HG03432 (cell line): ENCODE measurements around the gene IFT43.

ENCODE experiments used
- ATAC-seq: cut with Tn5 transposase; IDR thresholded peaks from one replicate; pipeline ENCODE4 v1.9.1; 2021; ENCODE audit warnings: mild to moderate bottlenecking, moderate library complexity; ENCODE audit not compliant: unreplicated experiment

The IFT43 gene

DNA sequence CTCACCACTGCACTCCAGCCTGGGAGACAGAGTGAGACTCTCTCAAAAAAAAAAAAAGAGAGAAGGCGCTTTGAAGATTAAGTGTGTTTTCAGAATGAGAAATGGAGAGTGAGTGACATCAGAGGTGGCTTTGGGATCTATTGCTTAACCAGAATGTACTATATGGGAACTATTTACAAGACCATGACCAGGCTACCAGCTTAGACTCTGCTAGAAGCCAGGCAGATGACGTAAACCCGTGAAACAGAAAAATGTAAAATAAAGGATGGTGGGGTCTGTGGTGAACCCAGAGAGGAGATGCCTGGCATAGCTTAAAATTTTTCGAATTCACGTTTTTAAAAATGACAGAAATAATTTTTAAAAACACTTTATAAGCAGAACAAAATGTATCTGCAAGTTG, 82.0 kb downstream of the IFT43 start:
- ATAC-seq: no peak

- ATAC-seq: no peak
Observed at GRCh38 chr14:76073717-76074116, 88.2 kb downstream of the IFT43 start.

DNA sequence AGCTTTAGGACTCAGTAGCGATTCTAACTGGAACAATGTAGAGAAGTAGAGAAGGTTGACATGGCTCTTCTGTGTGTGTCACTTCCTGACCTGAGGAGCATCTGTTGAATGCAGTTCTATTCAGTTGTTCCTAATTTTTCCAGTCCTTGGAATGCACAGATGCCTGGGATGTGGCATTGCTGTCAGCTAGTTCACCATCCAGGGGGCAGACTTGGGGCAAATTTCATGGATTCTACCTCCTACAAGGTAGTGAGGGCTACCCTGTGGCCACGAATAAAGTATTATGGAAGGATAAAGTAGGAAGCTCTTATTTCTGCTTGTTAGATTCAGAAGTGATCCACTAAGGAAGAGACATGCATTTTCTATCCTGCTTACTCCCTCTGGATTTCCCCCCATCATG, 91.8 kb downstream of the IFT43 start:
- ATAC-seq: no peak

- no peak for ATAC-seq
Observed at GRCh38 chr14:76078501-76078900, 92.9 kb downstream of the IFT43 start.

DNA sequence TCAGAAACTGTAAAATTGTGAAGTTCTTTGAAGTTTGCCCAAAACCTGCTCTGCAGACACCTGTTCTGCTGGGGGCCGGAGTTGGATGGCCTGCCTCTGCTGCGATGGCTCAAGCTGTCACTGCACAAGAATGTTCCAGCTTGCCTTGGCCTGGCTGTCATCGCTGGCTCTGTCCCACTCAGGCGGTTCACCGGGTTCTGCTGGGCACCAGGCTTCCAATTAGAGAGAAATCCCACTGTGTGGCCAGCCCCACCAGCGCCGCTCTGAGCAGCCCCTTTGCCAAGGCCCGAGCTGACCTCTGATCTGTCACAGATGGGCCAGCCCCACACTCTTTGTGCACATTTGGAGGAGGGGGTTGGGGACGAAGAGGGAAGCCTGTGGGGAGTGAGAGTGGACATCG, 94.5 kb downstream of the IFT43 start:
- no peak for ATAC-seq

- no peak for ATAC-seq
Observed at GRCh38 chr14:76080471-76080870, 94.9 kb downstream of the IFT43 start.

DNA sequence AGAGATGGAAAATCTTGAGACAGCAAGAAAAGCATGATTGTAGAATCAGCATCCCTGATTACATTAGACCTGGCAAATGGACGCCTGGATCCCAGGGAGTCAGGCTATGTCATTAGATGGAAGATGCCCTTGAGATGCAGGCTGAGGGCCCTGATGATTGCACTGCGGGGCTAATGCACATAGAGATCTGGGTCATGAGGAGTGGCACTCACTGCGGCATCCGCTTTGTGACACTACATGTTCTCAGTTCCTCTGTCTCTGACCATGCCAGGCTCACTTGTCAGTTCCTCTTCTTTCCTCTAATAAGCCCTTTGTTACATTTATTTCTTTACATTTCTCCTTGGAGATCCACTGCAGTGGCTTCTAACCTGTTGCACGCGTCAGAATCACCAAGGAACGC, 96.1 kb downstream of the IFT43 start:
- no peak for ATAC-seq

DNA sequence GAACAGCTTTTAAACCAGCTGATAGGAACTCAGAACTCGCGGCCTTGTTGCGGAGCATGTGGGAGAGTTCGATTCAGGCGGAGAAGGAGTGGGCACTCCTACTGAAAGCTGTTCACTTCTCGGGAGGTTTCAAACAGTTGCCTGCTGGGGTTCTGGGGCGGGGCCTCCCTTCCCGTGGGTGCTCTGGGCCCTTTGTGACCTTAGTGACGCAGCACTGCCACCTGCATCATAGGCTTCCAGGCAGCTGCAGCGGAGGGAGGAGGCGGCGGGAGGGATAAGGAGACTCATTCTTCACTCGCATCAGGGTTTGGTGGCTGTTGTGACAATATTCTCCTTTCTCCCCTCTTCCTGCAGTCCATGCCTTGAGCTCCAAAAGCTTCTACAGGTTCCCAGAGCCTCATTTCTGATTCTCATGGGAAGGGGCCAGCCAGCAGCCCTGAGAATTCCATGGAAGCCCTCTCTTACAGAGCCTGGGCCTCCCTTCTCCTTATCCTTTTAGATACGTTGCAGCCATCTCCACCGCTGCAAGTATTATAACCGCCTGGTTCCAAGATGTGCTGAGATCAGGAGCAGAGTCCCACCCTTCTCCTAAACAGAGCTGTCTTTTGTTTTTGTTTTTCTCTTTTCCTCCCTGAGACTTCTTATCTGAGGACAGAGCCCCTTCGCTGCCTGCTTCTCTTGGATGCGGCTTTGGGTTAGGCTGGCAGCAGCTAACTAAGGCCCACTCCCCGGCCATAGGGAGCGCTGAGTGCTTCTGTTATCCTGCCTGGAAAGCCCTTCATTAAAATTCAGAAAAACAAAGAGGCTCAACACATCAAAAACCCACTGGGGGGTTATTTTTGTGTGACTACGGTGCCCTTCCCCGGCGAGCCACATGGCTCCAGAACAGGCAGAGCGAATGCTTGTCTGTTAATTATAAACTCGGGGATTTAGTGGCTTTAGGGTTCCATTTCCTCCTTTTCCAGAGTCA, 98.5 kb downstream of the IFT43 start:
- no peak for ATAC-seq

GRCh38 chr14:76085358-76085757, 99.8 kb downstream of the IFT43 start:
- ATAC-seq: no peak

DNA sequence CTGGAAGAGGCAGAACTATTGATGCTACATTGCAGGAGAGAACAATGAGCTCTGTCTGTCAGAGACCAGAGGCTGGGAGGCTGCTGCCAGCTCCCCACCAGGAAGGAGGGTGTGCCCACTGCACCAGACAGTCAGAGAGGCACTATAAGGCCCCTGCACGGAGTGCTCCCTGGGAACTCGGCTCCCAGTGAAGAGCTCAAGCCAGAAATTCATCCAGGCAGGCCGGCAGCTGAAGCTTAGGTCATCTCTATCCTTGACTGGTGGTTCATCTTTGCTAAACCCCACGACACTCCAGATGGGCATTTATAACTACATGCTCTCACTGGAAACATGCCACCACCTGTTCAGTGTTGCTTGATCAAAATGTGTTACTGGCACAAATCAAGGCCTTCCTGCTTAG, 101.1 kb downstream of the IFT43 start:
- ATAC-seq: no peak

DNA sequence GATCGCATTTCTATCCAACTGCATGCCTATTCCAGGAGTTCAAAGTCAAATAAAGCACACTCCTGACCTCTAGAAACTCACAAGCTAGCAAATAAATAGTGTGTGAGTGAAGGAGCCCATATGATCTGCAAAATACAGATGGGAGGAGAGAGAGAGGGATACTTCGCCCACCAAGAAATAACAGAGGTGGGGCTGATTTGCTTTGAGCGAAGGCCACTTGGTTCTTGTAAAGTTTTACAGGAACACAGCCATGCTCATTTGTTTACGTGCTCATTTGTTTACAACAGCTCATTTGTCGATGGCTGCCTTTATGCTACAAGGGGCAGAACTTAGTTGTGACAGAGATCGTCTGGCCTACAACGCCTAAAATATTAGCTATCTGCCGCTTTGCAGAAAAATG, 102.8 kb downstream of the IFT43 start:
- no peak for ATAC-seq

DNA sequence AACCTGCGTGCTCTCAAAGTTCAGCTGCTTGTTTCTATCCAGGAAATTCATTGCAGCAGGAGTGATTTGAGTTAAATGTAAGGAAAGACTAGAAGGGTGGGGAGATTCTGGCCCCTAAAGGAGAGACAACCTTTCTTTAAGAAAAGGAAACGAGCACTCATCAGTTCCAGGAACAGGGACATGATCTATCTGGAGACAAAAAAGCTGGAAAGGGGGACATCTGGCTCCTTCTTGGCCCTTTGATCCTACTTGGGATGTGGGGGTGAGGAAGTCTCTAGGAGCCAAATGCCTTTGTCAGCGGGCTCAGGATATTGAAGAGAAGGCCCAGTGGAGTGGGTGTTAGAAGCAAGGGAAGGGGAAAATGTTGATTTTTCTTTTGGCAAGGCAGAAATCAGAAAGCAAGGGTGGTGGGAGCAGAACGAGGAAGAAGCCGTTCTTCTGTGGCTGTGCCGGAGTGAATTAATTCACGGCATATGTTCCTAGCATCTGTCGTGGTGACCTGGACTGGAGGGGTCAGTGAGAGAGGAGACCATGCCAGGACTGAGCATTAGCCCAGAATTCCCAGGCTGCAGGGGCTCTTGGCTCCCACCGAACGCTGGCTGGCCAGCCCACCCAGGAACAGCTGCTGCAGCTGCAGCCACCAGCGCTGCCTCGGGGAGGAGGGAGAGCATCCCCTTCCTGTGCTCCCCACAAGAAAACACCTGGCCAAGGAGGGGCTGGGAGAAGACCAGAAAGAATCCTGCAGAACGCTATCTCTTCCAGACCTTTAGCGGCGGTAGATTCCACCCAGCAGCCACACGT, 103.4 kb downstream of the IFT43 start:
- no peak for ATAC-seq

- ATAC-seq: no peak
Observed at GRCh38 chr14:76089575-76089974, 104.0 kb downstream of the IFT43 start.

GRCh38 chr14:76090616-76091391, 105.2 kb downstream of the IFT43 start:
- no peak for ATAC-seq

GRCh38 chr14:76093077-76093476, 107.5 kb downstream of the IFT43 start:
- ATAC-seq: no peak

DNA sequence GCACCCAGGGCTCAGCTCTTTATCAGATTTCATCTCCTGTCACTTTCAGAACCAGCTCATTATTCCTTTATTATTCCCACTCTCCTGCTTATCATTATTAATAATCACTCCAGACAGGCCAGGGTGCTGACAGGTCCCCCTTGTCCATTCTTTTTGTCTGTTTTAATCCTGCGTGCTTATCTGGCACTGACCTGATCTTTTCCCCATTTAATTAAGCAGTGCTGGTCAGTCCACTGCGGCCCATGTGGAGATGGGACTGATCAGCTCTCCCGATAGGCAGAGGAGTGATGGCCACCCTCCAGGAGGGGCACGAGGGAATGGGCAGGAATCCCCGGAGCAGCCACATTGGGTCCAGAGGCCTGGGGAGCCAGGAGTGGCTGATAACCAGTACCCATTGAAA, 110.7 kb downstream of the IFT43 start:
- ATAC-seq: no peak

- no peak for ATAC-seq
Observed at GRCh38 chr14:76097547-76097946, 112.0 kb downstream of the IFT43 start.

DNA sequence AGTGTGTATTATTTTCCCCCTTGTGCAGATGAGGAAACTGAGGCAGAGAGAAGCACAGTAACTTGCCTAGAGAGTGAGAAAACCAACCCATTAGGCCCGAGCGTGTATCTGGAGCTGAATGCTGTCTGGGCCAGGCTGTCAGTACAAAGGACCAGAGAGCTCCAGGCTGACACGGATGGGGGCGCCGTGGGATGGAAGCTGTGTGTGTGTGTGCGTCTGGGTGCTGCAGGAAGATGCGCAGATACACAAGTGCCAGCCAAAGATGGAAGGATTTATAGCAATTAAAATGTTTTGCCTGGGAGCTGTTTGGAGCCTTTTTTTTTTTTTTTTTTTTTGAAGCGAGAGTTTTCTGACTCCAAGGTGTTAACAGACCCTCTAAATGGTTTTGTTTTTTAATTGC, 112.5 kb downstream of the IFT43 start:
- no peak for ATAC-seq

DNA sequence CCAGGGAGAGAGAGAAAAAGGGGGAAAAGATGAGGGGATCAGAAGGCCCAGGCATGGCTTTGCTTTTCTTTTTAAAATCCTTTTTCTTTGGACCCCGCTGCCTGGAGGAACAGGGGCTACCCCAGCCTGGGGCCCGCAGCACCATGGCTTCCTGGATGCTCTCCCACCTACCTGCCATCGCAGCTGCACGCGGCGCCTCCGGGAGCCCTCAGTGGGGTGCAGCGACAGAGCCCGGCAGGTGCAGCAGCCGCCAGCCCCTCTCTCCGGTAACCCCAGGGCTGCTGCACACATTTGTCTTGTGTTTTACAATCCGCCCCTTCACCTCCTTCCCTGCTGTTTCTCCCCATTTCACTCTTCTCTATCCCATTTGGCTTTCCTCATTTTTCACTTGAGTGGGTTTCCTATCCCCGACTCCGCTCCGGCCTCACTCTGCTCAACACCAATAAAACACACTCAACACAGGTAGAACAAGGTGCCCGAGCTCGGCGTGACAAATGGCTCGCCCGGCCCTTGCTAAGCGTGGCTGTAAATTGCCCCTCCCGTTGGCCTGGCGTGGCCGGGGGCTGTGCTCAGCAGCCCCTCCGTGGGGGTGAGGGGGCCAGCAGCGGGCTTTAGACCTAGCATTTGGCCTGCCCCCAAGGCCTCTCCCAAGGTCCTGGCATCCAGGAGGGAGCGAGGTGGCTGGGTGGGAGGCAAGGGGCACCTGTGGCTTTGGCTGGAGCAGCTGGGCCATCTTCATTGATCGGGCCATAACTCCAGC, 113.5 kb downstream of the IFT43 start:
- ATAC-seq: no peak

DNA sequence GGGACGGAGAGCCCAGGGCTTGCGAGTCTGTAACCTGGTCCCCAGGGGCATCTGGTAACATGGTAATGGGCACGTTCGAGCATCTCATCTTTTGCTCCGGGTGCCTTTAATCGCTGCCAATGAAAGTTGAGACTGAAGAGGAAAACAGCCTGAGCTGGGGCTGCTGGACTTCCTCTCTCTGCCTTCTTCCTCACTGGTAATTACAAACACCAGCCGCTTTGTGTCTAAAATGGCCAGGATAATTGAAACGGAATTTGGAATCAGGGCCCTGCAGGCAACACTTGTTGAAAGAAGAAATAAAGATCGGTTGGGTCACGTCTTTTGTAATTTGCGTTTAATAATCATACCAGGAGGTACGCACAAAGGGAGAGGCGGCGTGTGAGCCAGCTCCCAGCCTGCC, 114.7 kb downstream of the IFT43 start:
- no peak for ATAC-seq
